ENCODE results near the gene NFAM1.

Gene NFAM1

DNA sequence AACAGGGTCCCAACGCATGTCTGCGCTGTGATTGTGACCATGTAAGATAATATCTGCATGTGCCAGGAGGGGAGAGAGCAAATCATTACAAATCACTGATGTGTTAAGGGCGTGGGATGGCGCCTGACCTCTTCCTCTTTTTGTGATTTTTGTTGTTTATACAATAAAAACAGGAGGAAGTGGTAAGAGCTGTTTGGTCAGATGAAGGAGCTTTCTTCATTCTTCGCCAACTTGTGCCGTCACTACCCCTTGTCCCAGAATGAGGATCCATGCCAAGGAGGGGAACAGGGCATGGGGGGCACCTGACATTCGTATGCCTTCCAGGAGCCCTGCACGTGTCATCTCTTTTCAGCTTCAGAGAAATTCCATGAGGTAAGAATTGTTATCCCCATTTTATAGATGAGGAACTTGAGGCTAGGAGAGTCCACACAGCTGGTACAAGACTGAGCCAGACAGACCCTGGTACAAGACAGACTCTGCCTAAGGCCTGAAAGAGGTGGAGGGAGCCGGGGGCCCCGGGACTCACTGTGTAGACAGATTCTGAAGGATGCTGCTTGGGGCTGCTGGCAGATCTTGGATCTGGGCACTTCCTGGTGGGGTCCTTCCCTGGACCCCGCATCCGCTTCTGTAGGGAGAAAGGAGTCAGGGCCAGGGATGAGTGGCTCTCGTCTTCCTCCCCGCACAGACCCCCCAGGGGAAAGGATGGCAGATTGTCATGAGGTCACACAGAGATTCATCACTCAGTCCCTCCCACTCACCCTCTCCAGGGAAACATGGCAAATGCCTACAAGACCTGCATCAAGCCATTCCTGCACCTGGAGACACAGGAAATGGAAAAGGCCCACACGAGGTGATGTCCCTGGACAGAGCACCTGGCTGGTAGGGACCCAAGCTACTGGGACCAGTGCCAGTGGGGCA, 34.6 kb downstream of the NFAM1 start:
- Histone ChIP-seq H3F3A (ENCODE audit: low read depth) (0 out of 2 replicates have a peak, but pooled peaks cover 3% of the 10 kb centered on the region), H3K36me3 (ENCODE audit: insufficient read depth, low read length) (no peaks in the 10 kb centered on the region), H3K4me1 (ENCODE audit: insufficient read depth, low read length, poor library complexity, severe bottlenecking) (peaks cover 19% of the 10 kb centered on the region), H3K79me2 (ENCODE audit: insufficient read depth, low read length) (no peaks in the 10 kb centered on the region), H3K4me3 (ENCODE audit: low read length, poor library complexity, severe bottlenecking) (no peak overlapping the region), H2AFZ (ENCODE audit: low read length) (no peak overlapping the region), H3K27me3 (ENCODE audit: insufficient read depth, low read length, poor library complexity, severe bottlenecking) (no peaks in the 10 kb centered on the region), H3K9me3 (ENCODE audit: insufficient read depth, low read depth, low read length) (no peaks in the 10 kb centered on the region), H3K9me2 (replicated peaks; ENCODE audit: low read depth, low read length) (no peaks in the 10 kb centered on the region), H4K20me1 (ENCODE audit: insufficient read depth, low read length, poor library complexity, severe bottlenecking) (no peaks in the 10 kb centered on the region), H3K4me2 (ENCODE audit: low read depth, low read length, poor library complexity, severe bottlenecking) (no peak overlapping the region), H3K9ac (ENCODE audit: low read depth, low read length, poor library complexity, severe bottlenecking) (no peak overlapping the region)
- no peak for TF ChIP-seq CTCF (conservative IDR thresholded peaks at IDR 0.05; ENCODE audit: low read length)
- TF ChIP-seq EZH2phosphoT487 (IDR thresholded peaks at IDR 0.05; ENCODE audit: borderline replicate concordance): no peak

DNA sequence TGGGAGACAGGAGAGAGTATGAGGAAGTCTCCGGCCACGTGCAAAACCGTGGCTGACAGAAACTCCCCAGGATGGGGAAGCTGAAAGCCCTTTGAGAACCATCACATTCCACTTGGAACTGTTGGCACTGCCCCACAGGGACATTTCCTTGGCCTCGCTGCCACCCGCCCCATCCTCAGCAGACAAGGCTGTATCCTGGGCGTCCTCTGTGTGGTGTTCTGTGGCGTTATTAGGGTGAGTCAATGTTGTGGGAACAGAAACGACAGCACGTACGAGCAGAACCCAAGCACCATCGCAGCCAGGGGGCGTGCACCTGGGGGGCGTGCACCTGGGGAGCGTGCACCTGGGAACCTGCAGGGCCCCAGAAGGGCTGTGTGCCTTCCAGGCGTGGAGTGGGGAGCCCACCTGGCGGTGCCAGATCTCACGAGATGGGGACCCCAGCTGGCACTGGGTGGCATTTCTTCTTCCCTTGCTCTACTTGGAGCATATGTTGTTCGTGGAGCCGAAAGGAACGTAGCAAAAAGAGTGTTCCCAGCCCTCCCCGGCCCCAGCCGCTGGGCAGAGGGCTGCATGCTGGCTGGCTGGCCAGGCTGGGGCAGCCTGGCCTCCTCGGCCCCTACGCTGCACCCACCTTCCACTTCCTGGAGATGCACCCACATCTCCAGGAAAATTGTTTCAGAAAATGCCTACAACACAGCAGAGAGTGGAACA, 35.4 kb downstream of the NFAM1 start:
- H3K9ac ChIP-seq (ENCODE audit: low read depth, low read length, poor library complexity, severe bottlenecking): no peak overlapping the region
- no peaks in the 10 kb centered on the region for H3K36me3 ChIP-seq (ENCODE audit: insufficient read depth, low read length)
- H3K4me2 ChIP-seq (ENCODE audit: low read depth, low read length, poor library complexity, severe bottlenecking): no peak overlapping the region
- H3K4me3 ChIP-seq (ENCODE audit: low read length, poor library complexity, severe bottlenecking): no peak overlapping the region
- 0 out of 2 replicates have a peak, but pooled peaks cover 3% of the 10 kb centered on the region for H3F3A ChIP-seq (ENCODE audit: low read depth)
- H4K20me1 ChIP-seq (ENCODE audit: insufficient read depth, low read length, poor library complexity, severe bottlenecking): no peaks in the 10 kb centered on the region
- H3K4me1 ChIP-seq (ENCODE audit: insufficient read depth, low read length, poor library complexity, severe bottlenecking): peaks cover 19% of the 10 kb centered on the region
- no peaks in the 10 kb centered on the region for H3K27me3 ChIP-seq (ENCODE audit: insufficient read depth, low read length, poor library complexity, severe bottlenecking)
- H2AFZ ChIP-seq (ENCODE audit: low read length): no peak overlapping the region
- no peak for TF ChIP-seq EZH2phosphoT487 (IDR thresholded peaks at IDR 0.05; ENCODE audit: borderline replicate concordance)
- TF ChIP-seq CTCF (conservative IDR thresholded peaks at IDR 0.05; ENCODE audit: low read length): no peak
- no peaks in the 10 kb centered on the region for H3K9me3 ChIP-seq (ENCODE audit: insufficient read depth, low read depth, low read length)
- H3K9me2 ChIP-seq (replicated peaks; ENCODE audit: low read depth, low read length): no peaks in the 10 kb centered on the region
- H3K79me2 ChIP-seq (ENCODE audit: insufficient read depth, low read length): no peaks in the 10 kb centered on the region

DNA sequence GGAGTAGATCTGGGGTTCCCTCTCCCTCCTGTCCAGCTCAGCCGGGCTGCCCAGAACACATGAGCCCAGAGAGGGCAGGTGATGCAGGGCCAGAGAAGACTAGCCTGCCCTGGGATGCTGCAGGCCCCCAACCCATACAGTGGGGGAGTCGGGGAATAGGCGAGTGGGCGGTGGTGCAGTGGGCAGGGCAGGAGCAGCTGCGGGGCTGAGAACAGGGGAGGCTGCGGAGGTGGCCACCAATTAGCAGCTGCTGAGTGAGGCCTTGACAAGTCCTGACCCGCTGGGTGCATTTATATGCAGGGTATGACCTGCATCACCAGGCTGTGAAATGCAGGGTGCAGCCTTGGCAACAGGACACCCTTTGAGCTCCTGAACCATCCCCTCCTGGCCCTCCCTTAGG, 43.1 kb downstream of the NFAM1 start:
- TF ChIP-seq EZH2phosphoT487 (IDR thresholded peaks at IDR 0.05; ENCODE audit: borderline replicate concordance): no peak
- Histone ChIP-seq H2AFZ (ENCODE audit: low read length) (no peak overlapping the region), H3K4me1 (ENCODE audit: insufficient read depth, low read length, poor library complexity, severe bottlenecking) (no peaks in the 10 kb centered on the region), H3K27me3 (ENCODE audit: insufficient read depth, low read length, poor library complexity, severe bottlenecking) (no peaks in the 10 kb centered on the region), H3K9me3 (ENCODE audit: insufficient read depth, low read depth, low read length) (no peaks in the 10 kb centered on the region), H3K79me2 (ENCODE audit: insufficient read depth, low read length) (no peaks in the 10 kb centered on the region), H4K20me1 (ENCODE audit: insufficient read depth, low read length, poor library complexity, severe bottlenecking) (no peaks in the 10 kb centered on the region), H3K4me2 (ENCODE audit: low read depth, low read length, poor library complexity, severe bottlenecking) (no peak overlapping the region), H3K9me2 (replicated peaks; ENCODE audit: low read depth, low read length) (no peaks in the 10 kb centered on the region), H3F3A (ENCODE audit: low read depth) (no peaks in the 10 kb centered on the region), H3K9ac (ENCODE audit: low read depth, low read length, poor library complexity, severe bottlenecking) (no peak overlapping the region), H3K36me3 (ENCODE audit: insufficient read depth, low read length) (no peaks in the 10 kb centered on the region), H3K4me3 (ENCODE audit: low read length, poor library complexity, severe bottlenecking) (no peak overlapping the region)

All from Loucy (cell line).